Measurements from ENCODE around the gene MIAT. TPM values are rescaled to one million over a fixed set of nuclear protein-coding genes. Genes with fewer than 3 reads are reported as not detected.

Gene MIAT
- total and polyA plus RNA-seq, 2 of the 8 experiments (the other 6 are each of a cell fraction or from before 2014, with no cell fraction given): 27.6 to 36.0 TPM

DNA sequence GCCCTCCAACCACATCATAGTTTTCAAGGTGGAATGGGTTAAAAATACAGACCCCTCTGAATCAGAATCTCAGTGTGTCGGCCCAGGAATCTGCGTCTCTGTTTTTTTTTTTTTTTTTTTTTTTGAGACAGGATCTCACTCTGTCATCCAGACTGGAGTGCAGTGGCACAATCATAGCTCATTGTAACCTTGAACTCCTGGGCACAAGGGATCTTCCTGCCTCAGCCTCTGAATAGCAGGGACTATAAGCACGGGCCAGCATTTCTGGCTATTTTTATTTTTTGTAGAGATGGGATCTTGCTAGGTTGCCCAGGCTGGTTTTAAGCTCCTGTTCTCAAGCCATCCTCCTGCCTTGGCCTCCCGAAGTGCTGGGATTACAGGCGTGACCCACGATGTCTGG is 28.2 kb downstream of the MIAT start (continued):
- TF ChIP-seq CTCF (IDR thresholded peaks at IDR 0.05; ENCODE audit: control extremely low read depth in 1 of 3, insufficient read depth in 1 of 3, low read depth in 1 of 3, low read length in 3 of 3) (no peak), E2F6 (IDR thresholded peaks at IDR 0.05) (no peak), SIN3A (conservative IDR thresholded peaks at IDR 0.05 in 1 of 2, IDR thresholded peaks at IDR 0.05 in 1 of 2; ENCODE audit: low read depth in 1 of 2, low read length in 2 of 2) (no peak), GTF2F1 (IDR thresholded peaks at IDR 0.05; ENCODE audit: borderline replicate concordance, low read depth, low read length) (no peak), ASH2L (IDR thresholded peaks at IDR 0.05; ENCODE audit: low read length) (no peak)

Data from H1 (cell line).